C4-2B (cell line): Measurements from ENCODE around the gene FKBP5.
"Not testable (repeated sequence)": the region's sequence is repeated elsewhere in the genome, so short reads cannot be mapped to it uniquely, and the experiment has no call there.

Source experiments
- H3K27ac ChIP-seq: fragments of 450-650 bp; 2 replicates; pipeline ENCODE4 v1.5.1; 2017
- CTCF ChIP-seq: fragments of 450-650 bp; conservative IDR thresholded peaks from 2 replicates; pipeline ENCODE4 v1.5.1; 2017; ENCODE audit warnings: mild to moderate bottlenecking
- ZFX ChIP-seq: fragments of 450-650 bp; IDR thresholded peaks from 2 replicates; pipeline ENCODE4 v1.6.1; 2017

The FKBP5 gene

GRCh38 chr6:35703554-35703953, 14.8 kb upstream of the FKBP5 start:
- no peak overlapping the region for H3K27ac ChIP-seq
- no peak for TF ChIP-seq ZFX
- no peak for TF ChIP-seq CTCF

DNA sequence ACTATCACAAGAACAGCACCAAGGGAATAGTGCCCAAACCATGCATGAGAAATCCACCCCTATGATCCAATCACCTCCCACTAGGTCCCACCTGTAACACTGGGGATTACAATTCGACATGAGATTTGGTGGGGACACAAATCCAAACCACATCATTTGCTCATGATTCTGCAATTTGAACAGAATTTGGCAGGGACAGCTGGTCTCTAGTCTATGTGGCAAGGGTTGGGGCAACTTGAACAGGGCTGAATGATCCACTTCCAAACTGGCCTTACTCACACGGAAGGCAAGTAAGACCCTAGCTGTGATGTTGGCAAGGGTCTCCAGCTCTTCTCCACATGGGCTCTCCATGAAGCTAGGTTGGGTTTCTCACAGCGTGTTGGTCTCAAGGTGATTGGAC, 10.1 kb upstream of the FKBP5 start:
- no peak overlapping the region for H3K27ac ChIP-seq
- TF ChIP-seq ZFX (no peak), CTCF (no peak)

- not testable (repeated sequence) for H3K27ac ChIP-seq
Measured at GRCh38 chr6:35698430-35698829, 9.7 kb upstream of the FKBP5 start.

GRCh38 chr6:35694462-35694861, 5.7 kb upstream of the FKBP5 start:
- no peak overlapping the region for H3K27ac ChIP-seq
- no peak for TF ChIP-seq CTCF
- no peak for TF ChIP-seq ZFX

DNA sequence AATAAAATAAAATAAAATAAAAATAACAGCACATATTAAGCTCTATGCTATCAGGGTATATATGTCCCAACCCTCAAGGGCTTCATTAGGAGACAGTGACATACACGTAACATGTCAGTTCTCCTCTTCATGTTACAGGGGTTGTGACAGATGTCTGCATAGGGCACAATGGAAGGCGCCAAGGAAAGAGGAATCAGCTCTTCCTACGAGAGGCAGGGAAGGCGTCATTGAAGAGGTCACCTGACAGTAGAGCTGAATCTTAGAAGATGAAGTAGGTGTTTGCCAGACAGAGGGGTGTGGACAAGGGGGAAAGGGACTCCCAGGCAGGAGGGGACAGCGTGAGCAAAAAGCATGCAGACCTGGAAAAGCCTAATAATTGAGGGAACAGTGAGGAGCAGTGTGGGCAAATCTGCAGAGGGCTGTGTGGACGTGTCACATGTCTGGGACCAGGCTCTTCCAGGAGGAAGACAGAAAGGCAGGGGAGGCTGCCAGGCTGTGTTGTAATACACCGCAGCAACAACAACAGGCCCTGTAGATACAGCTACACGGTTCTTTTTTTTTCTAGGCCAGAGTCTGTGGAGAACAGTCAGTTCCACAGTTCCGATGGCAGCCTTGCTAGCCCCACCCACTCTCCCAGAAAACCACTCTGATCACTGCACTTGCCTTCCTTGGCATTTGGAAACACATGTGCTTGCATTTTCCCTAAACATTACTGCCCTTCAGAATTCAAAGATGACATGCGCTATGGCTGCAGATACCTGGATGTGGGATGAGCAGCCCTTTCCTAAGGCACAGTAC, 2.5 kb upstream of the FKBP5 start:
- no peak overlapping the region; the same call in 1 of the 2 replicates for H3K27ac ChIP-seq
- TF ChIP-seq ZFX (no peak), CTCF (no peak)

GRCh38 chr6:35690484-35690883, 1.8 kb upstream of the FKBP5 start:
- no peak overlapping the region for H3K27ac ChIP-seq
- TF ChIP-seq ZFX (no peak), CTCF (no peak)

- not testable (repeated sequence) for H3K27ac ChIP-seq
Measured at GRCh38 chr6:35690006-35690405, 1.3 kb upstream of the FKBP5 start.

DNA sequence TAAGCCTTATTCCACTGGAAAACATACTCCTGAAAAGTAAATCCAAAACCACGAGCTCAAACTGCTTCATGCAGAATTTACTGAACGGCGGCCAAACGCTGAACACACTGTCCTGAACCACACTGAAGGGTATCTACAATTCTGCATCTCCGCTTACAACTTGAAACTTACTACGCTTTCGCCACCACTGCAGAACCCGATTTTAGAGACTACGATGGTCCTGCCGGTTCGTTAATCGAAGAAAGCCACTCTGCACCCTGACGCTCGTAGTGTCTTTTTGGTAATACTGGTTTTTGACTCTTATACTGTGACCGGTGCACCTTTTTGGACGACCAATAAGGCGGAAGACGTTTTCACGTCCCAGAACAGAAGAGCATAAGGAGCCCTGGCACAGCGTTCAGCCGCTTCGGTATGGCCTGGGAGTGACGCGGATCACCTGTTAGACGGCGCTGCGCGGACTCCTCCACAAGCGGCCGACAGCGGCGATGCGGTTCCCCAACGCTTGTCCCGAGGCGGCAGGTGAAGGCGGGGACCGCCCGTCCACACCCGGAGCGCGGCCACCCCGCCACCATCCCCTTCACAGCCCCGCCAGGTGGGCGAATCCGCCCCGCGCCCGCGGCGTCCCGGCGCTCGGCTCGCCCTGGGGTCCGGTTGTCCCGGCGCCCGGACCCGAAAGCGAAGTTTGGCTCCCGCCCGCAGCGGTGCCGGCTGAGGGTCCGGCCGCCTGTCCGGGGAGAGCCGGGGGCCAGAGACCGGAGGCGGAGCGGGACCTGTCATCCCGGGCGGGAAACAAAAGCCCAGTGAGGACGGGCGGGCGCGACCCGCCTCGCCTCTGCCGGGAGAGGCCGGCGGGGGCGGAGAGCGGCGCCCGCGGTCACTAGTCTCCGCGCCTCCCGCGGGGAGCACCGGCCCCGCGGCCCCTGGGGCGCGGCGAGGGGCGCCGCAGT, 784 bp downstream of the FKBP5 start:
- peak overlapping the region; percentile 94 for H3K27ac ChIP-seq

More for the DNA sequence above, 784 bp downstream of the FKBP5 start:
- no peak for TF ChIP-seq CTCF
- TF ChIP-seq ZFX, result peak; percentile 40
